GM23338 (cell line): Measurements from ENCODE around the gene MLKL. TPM values are rescaled to one million over a fixed set of nuclear protein-coding genes. Genes with fewer than 3 reads are reported as not detected.

ENCODE experiments used
- CREB1 ChIP-seq: fragments of 250-450 bp; sonication (Bioruptor Pico); IDR thresholded peaks from 2 replicates; pipeline ENCODE4 v1.5.0; 2020; ENCODE audit warnings: low read depth, mild to moderate bottlenecking, moderate library complexity
- ETS1 ChIP-seq: IDR thresholded peaks from 2 replicates; pipeline ENCODE4 v1.6.1; 2016; ENCODE audit warnings: antibody characterized with exemption
- EZH2 ChIP-seq: fragments of 200-600 bp; sonication (generic); IDR thresholded peaks from one replicate; pipeline ENCODE4 v1.8.0; 2017; ENCODE audit warnings: antibody characterized with exemption, mild to moderate bottlenecking, low read depth; ENCODE audit not compliant: unreplicated experiment
- EZH2phosphoT487 ChIP-seq: fragments of 200-600 bp; sonication (generic); IDR thresholded peaks from one replicate; pipeline ENCODE4 v1.8.1; 2018; ENCODE audit warnings: antibody characterized with exemption; ENCODE audit not compliant: unreplicated experiment
- JUNB ChIP-seq: IDR thresholded peaks from one replicate; pipeline ENCODE4 v1.6.1; 2016; ENCODE audit warnings: antibody characterized with exemption; ENCODE audit not compliant: unreplicated experiment
- NANOG ChIP-seq: IDR thresholded peaks from 2 replicates; pipeline ENCODE4 v1.6.1; 2016; ENCODE audit warnings: antibody characterized with exemption, borderline replicate concordance
- POLR2AphosphoS5 ChIP-seq: IDR thresholded peaks from 2 replicates; pipeline ENCODE4 v1.6.1; 2016; ENCODE audit warnings: antibody characterized with exemption, low read depth
- REST ChIP-seq: IDR thresholded peaks from one replicate; pipeline ENCODE4 v1.6.1; 2018; ENCODE audit warnings: antibody characterized with exemption; ENCODE audit not compliant: unreplicated experiment
- ZNF114 ChIP-seq: fragments of 250-450 bp; sonication (Bioruptor Pico); IDR thresholded peaks from 2 replicates; pipeline ENCODE4 v1.5.0; 2020; ENCODE audit warnings: mild to moderate bottlenecking, moderate library complexity
- ZNF331 ChIP-seq: fragments of 250-450 bp; sonication (Bioruptor Pico); IDR thresholded peaks from 2 replicates; pipeline ENCODE4 v1.5.0; 2020; ENCODE audit warnings: low read depth, mild to moderate bottlenecking, moderate library complexity
- ZNF462 ChIP-seq: fragments of 250-450 bp; sonication (Bioruptor Pico); IDR thresholded peaks from 2 replicates; pipeline ENCODE4 v1.5.0; 2020; ENCODE audit warnings: mild to moderate bottlenecking, moderate library complexity
- polyA plus RNA-seq: library from polyadenylated mRNA; unstranded; fragments of >200 nt; fragmentation: Nextera tagmentation; extraction: Ambion mirVana; gene quantifications from 2 replicates; pipeline ENCODE4 v1.2.1, GENCODE V29; 2016
- total RNA-seq: library from RNA; depleted of rRNA; stranded (reverse); fragments of >200 nt; shearing (Covaris generic); gene quantifications from 2 replicates; pipeline ENCODE4 v1.2.3, GENCODE V29; 2014

The MLKL gene
- total and polyA plus RNA-seq, 2 experiments from 2014 or later = 5.1 to 9.7 TPM

GRCh38 chr16:74691093-74691855 is 9.4 kb downstream of the MLKL start (continued):
- TF ChIP-seq ZNF462 (CRISPR knock-in tag) (no peak), REST (no peak), POLR2AphosphoS5 (no peak), ZNF331 (CRISPR knock-in tag) (no peak), CREB1 (no peak), ZNF114 (CRISPR knock-in tag) (no peak), JUNB (no peak), EZH2phosphoT487 (no peak), EZH2 (no peak), ETS1 (no peak), NANOG (no peak)
